Prostate gland (tissue), 2 donors: ENCODE results near the gene KRTAP10-10.

ENCODE experiments used
- CTCF ChIP-seq, 4 experiments: fragments of 200-600 bp in 2 of 4; fragments of 450-650 bp in 2 of 4; sonication (generic) in 2 of 4; IDR thresholded peaks; 1 replicate in 3 of 4; 2 replicates in 1 of 4; pipeline ENCODE4 v1.5.1; 2016 to 2019; ENCODE audit warnings: antibody characterized with exemption in 4 of 4, mild to moderate bottlenecking in 2 of 4, moderate library complexity in 2 of 4
- POLR2A ChIP-seq: fragments of 450-650 bp; IDR thresholded peaks from one replicate; pipeline ENCODE4 v1.6.1; 2016; ENCODE audit warnings: antibody characterized with exemption, mild to moderate bottlenecking
- POLR2AphosphoS5 ChIP-seq: sonication (generic); formaldehyde crosslinking; IDR thresholded peaks from one replicate; pipeline ENCODE4 v1.6.1; 2017; ENCODE audit warnings: antibody characterized with exemption

- TF ChIP-seq POLR2A (no peak), CTCF (IDR thresholded peaks at IDR 0.05) (no peak), POLR2AphosphoS5 (no peak)
Measured at GRCh38 chr21:44671911-44672310, 34.8 kb downstream of the KRTAP10-10 start.
